A673 (cell line): Measurements from ENCODE around the gene OSTC. TPM values are rescaled to one million over a fixed set of nuclear protein-coding genes. Genes with fewer than 3 reads are reported as not detected.

Experiments
- BruUV-seq: library from RNA; stranded (reverse); fragments of 400-500 nt; replicated peaks from 2 replicates; lab custom pipeline; 2021; lab: Mats Ljungman, UMichigan
- CTCF ChIA-PET: fragments of 300-600 bp; sonication (Branson Sonifier 250); formaldehyde crosslinking; loops from one replicate; lab custom pipeline; 2022; ENCODE audit warnings: antibody characterized with exemption; lab: Charles Lee
- POLR2A ChIA-PET: fragments of 300-600 bp; sonication (Branson Sonifier 250); formaldehyde crosslinking; loops from one replicate; lab custom pipeline; 2022; ENCODE audit warnings: antibody characterized with exemption; ENCODE audit not compliant: low non-redundant PET; lab: Charles Lee
- DNase-seq: peaks from one replicate; pipeline ENCODE4 v3.0.0-alpha.2; 2015; ENCODE audit warnings: low spot score
- H3K27ac ChIP-seq: fragments of 200-600 bp; sonication (generic); 2 replicates; pipeline ENCODE4 v1.5.1; 2016; ENCODE audit warnings: mixed run types, low read depth, mild to moderate bottlenecking, mixed read lengths, antibody characterized with exemption, low read length; ENCODE audit not compliant: poor library complexity, severe bottlenecking
- H3K27me3 ChIP-seq: fragments of 200-600 bp; sonication (generic); replicated peaks from 2 replicates; pipeline ENCODE4 v1.6.1; 2017; ENCODE audit warnings: mixed run types, low read depth, mild to moderate bottlenecking, mixed read lengths, antibody characterized with exemption, low read length; ENCODE audit not compliant: insufficient read depth, poor library complexity
- H3K36me3 ChIP-seq: fragments of 200-600 bp; sonication (generic); 2 replicates; pipeline ENCODE4 v1.6.1; 2016; ENCODE audit warnings: mixed run types, mild to moderate bottlenecking, mixed read lengths, antibody characterized with exemption, low read length; ENCODE audit not compliant: insufficient read depth, poor library complexity, severe bottlenecking
- H3K4me1 ChIP-seq: fragments of 200-600 bp; sonication (generic); 2 replicates; pipeline ENCODE4 v1.6.1; 2017; ENCODE audit warnings: mixed run types, mild to moderate bottlenecking, mixed read lengths, antibody characterized with exemption, low read length; ENCODE audit not compliant: insufficient read depth, poor library complexity, severe bottlenecking
- H3K4me3 ChIP-seq: fragments of 200-600 bp; sonication (generic); 2 replicates; pipeline ENCODE4 v1.5.1; 2016; ENCODE audit warnings: low read depth, mixed run types, mild to moderate bottlenecking, mixed read lengths, low read length; ENCODE audit not compliant: poor library complexity, severe bottlenecking
- H3K9me3 ChIP-seq: fragments of 200-600 bp; sonication (generic); 2 replicates; pipeline ENCODE4 v1.6.1; 2016; ENCODE audit warnings: mixed run types, low read depth, mild to moderate bottlenecking, mixed read lengths, antibody characterized with exemption, low read length; ENCODE audit not compliant: poor library complexity, severe bottlenecking
- CTCF ChIP-seq: fragments of 300-800, 200-600 bp; sonication (generic); conservative IDR thresholded peaks from 2 replicates; pipeline ENCODE4 v1.5.1; 2017; ENCODE audit warnings: low read depth, mild to moderate bottlenecking, antibody characterized with exemption, low read length, moderate library complexity, mixed read lengths
- EZH2 ChIP-seq: fragments of 200-600 bp; sonication (generic); IDR thresholded peaks from 2 replicates; pipeline ENCODE4 v1.6.1; 2017; ENCODE audit warnings: borderline replicate concordance, low read depth, mild to moderate bottlenecking, mixed read lengths, antibody characterized with exemption, low read length; ENCODE audit not compliant: poor library complexity, severe bottlenecking
- intact Hi-C: fragments of 100-400 bp; cut with micrococcal nuclease; formaldehyde crosslinking; loops from one replicate; pipeline ENCODE4 v1.10.0; 2022; ENCODE audit not compliant: unreplicated experiment
- total RNA-seq: library from RNA; stranded (reverse); gene quantifications from 2 replicates; pipeline ENCODE4 v1.2.3, GENCODE V29; 2021

OSTC gene
- total RNA-seq, 1 experiment from 2014 or later = 137 TPM

- Histone ChIP-seq H3K4me3 (no peak overlapping the region), H3K9me3 (no peaks in the 10 kb centered on the region), H3K27me3 (no peaks in the 10 kb centered on the region), H3K4me1 (no peaks in the 10 kb centered on the region), H3K27ac (no peak overlapping the region), H3K36me3 (no peaks in the 10 kb centered on the region)
- TF ChIP-seq CTCF = no peak
- intact Hi-C loops = no loop called here
- DNase-seq = no peak
- BruUV-seq = no TSS peak
- CTCF ChIA-PET = no interaction called here
- POLR2A ChIA-PET = interaction anchor here (0.6 kb wide), 1 partner anchor 1033 kb away, joined by 4 read pairs; no protein-coding TSS in a partner anchor
Measured at GRCh38 chr4:108694423-108694822, 44.0 kb downstream of the OSTC start.

GRCh38 chr4:108695062-108695461 lies 44.7 kb downstream of the OSTC start:
- no peak for DNase-seq
- CTCF ChIA-PET = no interaction called here
- Histone ChIP-seq H3K27me3 (no peaks in the 10 kb centered on the region), H3K4me3 (no peak overlapping the region), H3K36me3 (no peaks in the 10 kb centered on the region), H3K4me1 (no peaks in the 10 kb centered on the region), H3K27ac (no peak overlapping the region), H3K9me3 (no peaks in the 10 kb centered on the region)
- TF ChIP-seq EZH2 = no peak
- TF ChIP-seq CTCF = no peak
- intact Hi-C loops = no loop called here
- POLR2A ChIA-PET = no interaction called here
- no TSS peak for BruUV-seq

- no peaks in the 10 kb centered on the region for H3K27me3 ChIP-seq
- no peaks in the 10 kb centered on the region for H3K36me3 ChIP-seq
- no peak for TF ChIP-seq CTCF
- no peak for TF ChIP-seq EZH2
- no TSS peak for BruUV-seq
- no peaks in the 10 kb centered on the region for H3K9me3 ChIP-seq
- DNase-seq = no peak
- H3K4me3 ChIP-seq = no peak overlapping the region
- CTCF ChIA-PET = no interaction called here
- H3K4me1 ChIP-seq = no peaks in the 10 kb centered on the region
- intact Hi-C loops = no loop called here
- POLR2A ChIA-PET = no interaction called here
- no peak overlapping the region for H3K27ac ChIP-seq
Measured at GRCh38 chr4:108696160-108696559, 45.8 kb downstream of the OSTC start.
